Activated CD8-positive, alpha-beta memory T cell treated with anti-CD3 and anti-CD28 coated beads, Interleukin-2, amount 10 ng/mL, durations not matched to agents 7 days and 5 days (primary cell): ENCODE data around the gene COL1A2. TPM values are rescaled to one million over a fixed set of nuclear protein-coding genes. Genes with fewer than 3 reads are reported as not detected.

Experiments used
- ATAC-seq: fragments of 150-1000 bp; cut with Tn5 transposase; one replicate; pipeline ENCODE4 v1.10.0; 2021; ENCODE audit warnings: moderate library complexity
- CTCF ChIA-PET: fragments of 350-600 bp; sonication (Branson Sonifier 250); formaldehyde crosslinking; loops from one replicate; lab custom pipeline; 2021; ENCODE audit warnings: antibody characterized with exemption; lab: Charles Lee
- DNase-seq: peaks from one replicate; pipeline ENCODE4 v3.0.0-alpha.2; 2020
- H3K27ac Mint-ChIP-seq: one replicate; pipeline ENCODE4 v1.8.0; 2021; ENCODE audit warnings: mild to moderate bottlenecking, mixed read lengths
- H3K27me3 Mint-ChIP-seq: one replicate; pipeline ENCODE4 v1.8.0; 2021; ENCODE audit warnings: mixed read lengths
- H3K36me3 Mint-ChIP-seq: one replicate; pipeline ENCODE4 v1.8.0; 2021; ENCODE audit warnings: mild to moderate bottlenecking, mixed read lengths
- H3K4me1 Mint-ChIP-seq: one replicate; pipeline ENCODE4 v1.8.0; 2021; ENCODE audit warnings: mixed read lengths
- H3K4me3 Mint-ChIP-seq: one replicate; pipeline ENCODE4 v1.8.0; 2021; ENCODE audit warnings: mild to moderate bottlenecking, moderate library complexity, mixed read lengths
- H3K9me3 Mint-ChIP-seq: one replicate; pipeline ENCODE4 v1.8.0; 2022; ENCODE audit warnings: low read depth, mixed read lengths
- total RNA-seq, 2 experiments: library from RNA; stranded (reverse); gene quantifications; one replicate each; pipeline ENCODE4 v1.2.3, GENCODE V29; 2021

The COL1A2 gene
- total RNA-seq, 2 experiments from 2014 or later = 0.50 to 1.6 TPM

GRCh38 chr7:94391726-94392392, 2.8 kb upstream of the COL1A2 start:
- peak; percentile 70 for ATAC-seq
- no peaks in the 10 kb centered on the region for H3K36me3 Mint-ChIP-seq
- H3K4me3 Mint-ChIP-seq = peak overlapping the region; percentile 58
- CTCF ChIA-PET = no interaction called here
- peak overlapping the region; percentile 91 for H3K27ac Mint-ChIP-seq
- peak; percentile 54 for DNase-seq
- H3K9me3 Mint-ChIP-seq = no peaks in the 10 kb centered on the region
- peaks cover 25% of the 10 kb centered on the region for H3K4me1 Mint-ChIP-seq
- H3K27me3 Mint-ChIP-seq = peaks cover 13% of the 10 kb centered on the region

GRCh38 chr7:94392393-94392786, 2.3 kb upstream of the COL1A2 start:
- ATAC-seq = peak; percentile 41
- H3K27me3 Mint-ChIP-seq = peaks cover 13% of the 10 kb centered on the region
- no peak for DNase-seq
- peak overlapping the region; percentile 91 for H3K27ac Mint-ChIP-seq
- H3K36me3 Mint-ChIP-seq = no peaks in the 10 kb centered on the region
- CTCF ChIA-PET = no interaction called here
- peak overlapping the region; percentile 58 for H3K4me3 Mint-ChIP-seq
- peaks cover 25% of the 10 kb centered on the region for H3K4me1 Mint-ChIP-seq
- H3K9me3 Mint-ChIP-seq = no peaks in the 10 kb centered on the region

- ATAC-seq = no peak
- no peaks in the 10 kb centered on the region for H3K9me3 Mint-ChIP-seq
- H3K4me1 Mint-ChIP-seq = peaks cover 25% of the 10 kb centered on the region
- no peak overlapping the region for H3K27ac Mint-ChIP-seq
- CTCF ChIA-PET = interaction anchor here (0.6 kb wide), 1 partner anchor 9 kb away, joined by 3 read pairs; no protein-coding TSS in a partner anchor
- no peak overlapping the region for H3K4me3 Mint-ChIP-seq
- peaks cover 13% of the 10 kb centered on the region for H3K27me3 Mint-ChIP-seq
- DNase-seq = no peak
- no peaks in the 10 kb centered on the region for H3K36me3 Mint-ChIP-seq
These were observed 1.2 kb upstream of the COL1A2 start for GRCh38 chr7:94393246-94394108.

GRCh38 chr7:94394109-94394436, 622 bp upstream of the COL1A2 start:
- Mint-ChIP-seq H3K36me3 (no peaks in the 10 kb centered on the region), H3K9me3 (no peaks in the 10 kb centered on the region), H3K27ac (no peak overlapping the region), H3K4me1 (peaks cover 25% of the 10 kb centered on the region), H3K27me3 (peaks cover 13% of the 10 kb centered on the region), H3K4me3 (no peak overlapping the region)
- no peak for DNase-seq
- ATAC-seq = peak; percentile 3
- CTCF ChIA-PET = no interaction called here

- CTCF ChIA-PET = interaction anchor here (0.9 to 1.7 kb wide), 11 partner anchors 8 to 1164 kb away, joined by 3 to 10 read pairs (median 5); partner anchors contain the start of gene VPS50
- H3K4me1 Mint-ChIP-seq = peaks cover 25% of the 10 kb centered on the region
- H3K9me3 Mint-ChIP-seq = no peaks in the 10 kb centered on the region
- ATAC-seq (peak; percentile 72), DNase-seq (peak; percentile 59)
- peak overlapping the region; percentile 49 for H3K27ac Mint-ChIP-seq
- H3K27me3 Mint-ChIP-seq = peaks cover 13% of the 10 kb centered on the region
- H3K36me3 Mint-ChIP-seq = no peaks in the 10 kb centered on the region
- peak overlapping the region; percentile 56 for H3K4me3 Mint-ChIP-seq
These were observed 694 bp downstream of the COL1A2 start for GRCh38 chr7:94395141-94396036.

- CTCF ChIA-PET = interaction anchor here (1.0 to 1.7 kb wide), 10 partner anchors 8 to 1164 kb away, joined by 3 to 10 read pairs (median 6); partner anchors contain the start of gene VPS50
- no peak for DNase-seq
- no peak for ATAC-seq
- H3K9me3 Mint-ChIP-seq = no peaks in the 10 kb centered on the region
- H3K27ac Mint-ChIP-seq = no peak overlapping the region
- H3K27me3 Mint-ChIP-seq = peaks cover 19% of the 10 kb centered on the region
- H3K4me1 Mint-ChIP-seq = peaks cover 25% of the 10 kb centered on the region
- no peak overlapping the region for H3K4me3 Mint-ChIP-seq
- no peaks in the 10 kb centered on the region for H3K36me3 Mint-ChIP-seq
These were observed 1.3 kb downstream of the COL1A2 start for GRCh38 chr7:94396037-94396431.

- CTCF ChIA-PET = no interaction called here
- H3K27ac Mint-ChIP-seq = no peak overlapping the region
- H3K9me3 Mint-ChIP-seq = no peaks in the 10 kb centered on the region
- H3K4me3 Mint-ChIP-seq = no peak overlapping the region
- peaks cover 25% of the 10 kb centered on the region for H3K4me1 Mint-ChIP-seq
- no peak for ATAC-seq
- H3K36me3 Mint-ChIP-seq = no peaks in the 10 kb centered on the region
- no peak for DNase-seq
- peaks cover 20% of the 10 kb centered on the region for H3K27me3 Mint-ChIP-seq
These were observed 1.9 kb downstream of the COL1A2 start for GRCh38 chr7:94396596-94396995.

- Mint-ChIP-seq H3K36me3 (no peaks in the 10 kb centered on the region), H3K4me3 (no peak overlapping the region)
These were observed 3.0 kb downstream of the COL1A2 start for GRCh38 chr7:94397722-94398121.

GRCh38 chr7:94398841-94399240, 4.1 kb downstream of the COL1A2 start:
- H3K27ac Mint-ChIP-seq = no peak overlapping the region
- DNase-seq (no peak), ATAC-seq (no peak)
- H3K4me1 Mint-ChIP-seq = peaks cover 8% of the 10 kb centered on the region
- CTCF ChIA-PET = no interaction called here
- H3K4me3 Mint-ChIP-seq = no peak overlapping the region
- H3K9me3 Mint-ChIP-seq = no peaks in the 10 kb centered on the region
- peaks cover 16% of the 10 kb centered on the region for H3K27me3 Mint-ChIP-seq
- no peaks in the 10 kb centered on the region for H3K36me3 Mint-ChIP-seq

More at GRCh38 chr7:94397722-94398121, 3.0 kb downstream of the COL1A2 start:
- peaks cover 16% of the 10 kb centered on the region for H3K4me1 Mint-ChIP-seq
- CTCF ChIA-PET = no interaction called here
- H3K27me3 Mint-ChIP-seq = peaks cover 20% of the 10 kb centered on the region
- no peaks in the 10 kb centered on the region for H3K9me3 Mint-ChIP-seq
- no peak for ATAC-seq
- no peak for DNase-seq
- H3K27ac Mint-ChIP-seq = no peak overlapping the region

- CTCF ChIA-PET = no interaction called here
- no peak overlapping the region for H3K27ac Mint-ChIP-seq
- H3K4me3 Mint-ChIP-seq = no peak overlapping the region
- H3K27me3 Mint-ChIP-seq = peaks cover 14% of the 10 kb centered on the region
- H3K4me1 Mint-ChIP-seq = peaks cover 5% of the 10 kb centered on the region
- DNase-seq (no peak), ATAC-seq (no peak)
- no peaks in the 10 kb centered on the region for H3K9me3 Mint-ChIP-seq
- H3K36me3 Mint-ChIP-seq = no peaks in the 10 kb centered on the region
These were observed 5.3 kb downstream of the COL1A2 start for GRCh38 chr7:94400022-94400421.

- ATAC-seq = no peak
- CTCF ChIA-PET = interaction anchor here (1.4 kb wide), 1 partner anchor 259 kb away, joined by 3 read pairs; no protein-coding TSS in a partner anchor
- H3K27ac Mint-ChIP-seq = no peak overlapping the region
These were observed 6.1 kb downstream of the COL1A2 start for GRCh38 chr7:94400643-94401427.

GRCh38 chr7:94401428-94401814, 6.7 kb downstream of the COL1A2 start:
- no peaks in the 10 kb centered on the region for H3K36me3 Mint-ChIP-seq
- DNase-seq (no peak), ATAC-seq (no peak)
- CTCF ChIA-PET = interaction anchor here (1.4 kb wide), 1 partner anchor 258 kb away, joined by 3 read pairs; no protein-coding TSS in a partner anchor
- H3K4me1 Mint-ChIP-seq = no peaks in the 10 kb centered on the region
- H3K27ac Mint-ChIP-seq = no peak overlapping the region
- H3K9me3 Mint-ChIP-seq = no peaks in the 10 kb centered on the region
- H3K4me3 Mint-ChIP-seq = no peak overlapping the region
- H3K27me3 Mint-ChIP-seq = peaks cover 14% of the 10 kb centered on the region

More at GRCh38 chr7:94400643-94401427, 6.1 kb downstream of the COL1A2 start:
- Mint-ChIP-seq H3K27me3 (peaks cover 12% of the 10 kb centered on the region), H3K36me3 (no peaks in the 10 kb centered on the region), H3K4me1 (no peaks in the 10 kb centered on the region), H3K9me3 (no peaks in the 10 kb centered on the region), H3K4me3 (no peak overlapping the region)
- no peak for DNase-seq
